ENCODE measurements around the gene STX8. TPM values are rescaled to one million over a fixed set of nuclear protein-coding genes. Genes with fewer than 3 reads are reported as not detected.

STX8 gene
- polyA plus RNA-seq, 1 experiment, result 103 TPM

DNA sequence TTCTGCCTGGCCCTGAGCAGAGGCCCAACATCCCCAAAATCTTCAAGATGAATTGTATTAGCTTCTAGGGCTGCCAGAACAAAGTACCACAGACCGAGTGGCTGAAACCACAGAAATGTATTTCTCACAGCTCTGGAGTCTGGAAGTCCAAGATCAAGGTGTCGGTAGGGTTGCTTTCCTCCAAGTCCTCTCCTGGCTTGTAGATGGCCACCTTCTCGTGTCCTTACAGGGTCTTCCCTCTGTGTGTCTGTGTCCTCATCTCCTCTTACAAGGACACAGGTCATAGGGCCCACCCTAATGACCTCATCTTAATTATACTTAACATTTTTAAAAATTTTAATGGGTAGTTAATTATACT lies 338.6 kb downstream of the STX8 start:
- DNase-seq (ENCODE audit: low read depth, low spot score), result no peak
- CTCF ChIA-PET, result no interaction called here
- Histone ChIP-seq H3K27me3 (ENCODE audit: control insufficient read depth, insufficient read depth, low read length) (peaks cover 5% of the 10 kb centered on the region), H3K4me3 (ENCODE audit: low read depth, low read length) (no peak overlapping the region), H3K27ac (ENCODE audit: low read depth, low read length) (no peak overlapping the region), H3K9me3 (ENCODE audit: control insufficient read depth, insufficient read depth, low read length) (peaks cover 4% of the 10 kb centered on the region; the same call in 1 of the 2 replicates)
- TF ChIP-seq CTCF (IDR thresholded peaks at IDR 0.05; ENCODE audit: low read depth, low read length), result no peak
- POLR2A ChIA-PET, result no interaction called here

GRCh38 chr17:9236286-9237052 lies 339.2 kb downstream of the STX8 start:
- ChIA-PET POLR2A (no interaction called here), CTCF (no interaction called here)
- Histone ChIP-seq H3K4me3 (ENCODE audit: low read depth, low read length) (no peak overlapping the region), H3K27me3 (ENCODE audit: control insufficient read depth, insufficient read depth, low read length) (peaks cover 5% of the 10 kb centered on the region), H3K27ac (ENCODE audit: low read depth, low read length) (peak overlapping the region; percentile 2), H3K9me3 (ENCODE audit: control insufficient read depth, insufficient read depth, low read length) (peaks cover 6% of the 10 kb centered on the region; the same call in 1 of the 2 replicates)
- TF ChIP-seq CTCF (IDR thresholded peaks at IDR 0.05; ENCODE audit: low read depth, low read length), result no peak
- DNase-seq (ENCODE audit: low read depth, low spot score), result no peak

DNA sequence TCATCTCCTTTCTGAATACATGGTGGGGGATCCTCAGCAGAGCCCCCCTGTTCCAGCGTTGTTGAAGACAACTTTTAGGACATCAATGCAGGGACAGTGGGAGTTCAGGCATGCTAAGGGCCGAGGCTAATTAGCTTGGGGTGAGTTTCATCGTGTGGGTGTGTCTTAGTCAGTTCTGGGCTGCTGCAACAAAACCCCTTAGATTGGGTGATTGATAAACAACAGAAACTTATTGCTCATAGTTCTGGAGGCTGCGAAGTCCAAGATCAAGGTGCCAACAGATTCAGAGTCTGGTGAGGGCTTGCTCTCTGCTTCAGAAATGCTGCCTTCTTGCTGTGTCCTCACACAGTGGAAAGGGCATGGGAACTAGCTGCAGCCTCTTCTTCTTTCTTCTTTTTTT lies 340.3 kb downstream of the STX8 start:
- Histone ChIP-seq H3K27ac (ENCODE audit: low read depth, low read length) (no peak overlapping the region), H3K4me3 (ENCODE audit: low read depth, low read length) (no peak overlapping the region), H3K9me3 (ENCODE audit: control insufficient read depth, insufficient read depth, low read length) (peaks cover 8% of the 10 kb centered on the region; the same call in 1 of the 2 replicates), H3K27me3 (ENCODE audit: control insufficient read depth, insufficient read depth, low read length) (peaks cover 5% of the 10 kb centered on the region)
- DNase-seq (ENCODE audit: low read depth, low spot score), result no peak
- TF ChIP-seq CTCF (IDR thresholded peaks at IDR 0.05; ENCODE audit: low read depth, low read length), result no peak
- POLR2A ChIA-PET, result no interaction called here
- CTCF ChIA-PET, result no interaction called here

- no peak for DNase-seq (ENCODE audit: low read depth, low spot score)
- Histone ChIP-seq H3K27me3 (ENCODE audit: control insufficient read depth, insufficient read depth, low read length) (peaks cover 5% of the 10 kb centered on the region), H3K9me3 (ENCODE audit: control insufficient read depth, insufficient read depth, low read length) (peaks cover 8% of the 10 kb centered on the region; the same call in 1 of the 2 replicates), H3K27ac (ENCODE audit: low read depth, low read length) (no peak overlapping the region), H3K4me3 (ENCODE audit: low read depth, low read length) (no peak overlapping the region)
- CTCF ChIA-PET, result no interaction called here
- no peak for TF ChIP-seq CTCF (IDR thresholded peaks at IDR 0.05; ENCODE audit: low read depth, low read length)
- POLR2A ChIA-PET, result no interaction called here
These were observed 341.2 kb downstream of the STX8 start for GRCh38 chr17:9234389-9234945.

DNA sequence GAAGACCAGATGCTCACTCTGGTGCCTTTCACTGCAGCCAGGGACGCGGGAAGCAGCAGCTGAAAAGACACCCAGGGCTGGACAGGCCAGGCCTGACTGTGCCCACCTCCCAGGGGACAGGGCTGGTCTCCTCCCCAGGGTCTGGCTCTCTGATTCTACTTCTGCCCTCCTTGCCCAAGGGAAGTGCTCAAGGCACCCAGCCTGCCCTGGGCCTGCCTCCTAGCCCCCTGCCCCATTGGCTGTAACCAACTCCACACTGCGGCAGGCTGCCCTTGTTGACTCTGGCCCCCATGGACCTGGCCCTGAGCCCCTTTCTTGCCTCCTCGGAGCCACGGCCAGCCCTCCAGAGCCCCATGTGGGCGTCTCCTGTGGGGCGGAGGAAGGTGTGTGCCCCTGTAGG lies 341.9 kb downstream of the STX8 start:
- no peak for DNase-seq (ENCODE audit: low read depth, low spot score)
- Histone ChIP-seq H3K27ac (ENCODE audit: low read depth, low read length) (no peak overlapping the region), H3K9me3 (ENCODE audit: control insufficient read depth, insufficient read depth, low read length) (peaks cover 8% of the 10 kb centered on the region; the same call in 1 of the 2 replicates), H3K4me3 (ENCODE audit: low read depth, low read length) (no peak overlapping the region), H3K27me3 (ENCODE audit: control insufficient read depth, insufficient read depth, low read length) (peaks cover 5% of the 10 kb centered on the region)
- POLR2A ChIA-PET, result no interaction called here
- CTCF ChIA-PET, result no interaction called here
- TF ChIP-seq CTCF (IDR thresholded peaks at IDR 0.05; ENCODE audit: low read depth, low read length), result no peak
